MM.1S (cell line): ENCODE data around the gene ICA1L.
"Not testable (repeated sequence)": the region's sequence is repeated elsewhere in the genome, so short reads cannot be mapped to it uniquely, and the experiment has no call there.

Experiments
- CTCF ChIP-seq: fragments of 300-600 bp; sonication (generic); IDR thresholded peaks from 2 replicates; pipeline ENCODE4 v1.5.1; 2016; ENCODE audit warnings: antibody characterized with exemption, low read length, mixed read lengths
- EZH2 ChIP-seq: fragments of 300-600 bp; sonication (generic); optimal IDR thresholded peaks from 2 replicates; pipeline ENCODE3; 2017; ENCODE audit warnings: low read depth, mild to moderate bottlenecking, antibody characterized with exemption, low read length, mixed read lengths
- EZH2phosphoT487 ChIP-seq: fragments of 300-600 bp; sonication (generic); IDR thresholded peaks from 2 replicates; pipeline ENCODE4 v1.6.1; 2018; ENCODE audit warnings: antibody characterized with exemption, low read length

- TF ChIP-seq CTCF, EZH2phosphoT487, EZH2: not testable (repeated sequence)
Observed at GRCh38 chr2:202905507-202905906, 33.9 kb upstream of the ICA1L start.
